CD8-positive, alpha-beta memory T cell (primary cell): ENCODE measurements around the gene DNAJB9. TPM values are rescaled to one million over a fixed set of nuclear protein-coding genes. Genes with fewer than 3 reads are reported as not detected.
"Not testable (repeated sequence)": the region's sequence is repeated elsewhere in the genome, so short reads cannot be mapped to it uniquely, and the experiment has no call there.

ENCODE experiments used
- CTCF ChIA-PET: fragments of 350-600 bp; sonication (Branson Sonifier 250); formaldehyde crosslinking; loops from one replicate; lab custom pipeline; 2021; ENCODE audit warnings: antibody characterized with exemption; lab: Charles Lee
- POLR2A ChIA-PET: fragments of 350-600 bp; sonication (Branson Sonifier 250); formaldehyde crosslinking; loops from one replicate; lab custom pipeline; 2021; ENCODE audit warnings: antibody characterized with exemption; lab: Charles Lee
- DNase-seq, 5 donors: peaks; one replicate each; pipeline versions ENCODE4 v3.0.0 to v3.0.0-alpha.2; 2020 to 2022; ENCODE audit warnings: mixed read lengths in 1 of 5
- H3K27ac ChIP-seq: one replicate; pipeline ENCODE4 v1.7.0; 2013; ENCODE audit warnings: low read depth, mild to moderate bottlenecking, low read length, moderate library complexity
- H3K27me3 ChIP-seq: 2 replicates; pipeline ENCODE4 v1.7.0; 2013; ENCODE audit warnings: low read length, mild to moderate bottlenecking; ENCODE audit not compliant: insufficient read depth, poor library complexity, severe bottlenecking
- H3K36me3 ChIP-seq: 2 replicates; pipeline ENCODE4 v1.7.0; 2013; ENCODE audit warnings: mild to moderate bottlenecking, low read length, moderate library complexity; ENCODE audit not compliant: insufficient read depth
- H3K4me1 ChIP-seq: 2 replicates; pipeline ENCODE4 v1.7.0; 2013; ENCODE audit warnings: mild to moderate bottlenecking, low read length, moderate library complexity; ENCODE audit not compliant: insufficient read depth
- H3K4me3 ChIP-seq: 2 replicates; pipeline ENCODE4 v1.7.0; 2013; ENCODE audit warnings: mild to moderate bottlenecking, low read length
- H3K9me3 ChIP-seq: 2 replicates; pipeline ENCODE4 v1.7.0; 2013; ENCODE audit warnings: mild to moderate bottlenecking, low read length
- H3K27ac Mint-ChIP-seq, 8 donors: one replicate each; pipeline ENCODE4 v1.8.0; 2020 to 2021; ENCODE audit warnings: mixed read lengths in 8 of 8, mild to moderate bottlenecking in 6 of 8, inconsistent platforms in 3 of 8, moderate library complexity in 3 of 8
- H3K27me3 Mint-ChIP-seq, 2 donors: one replicate each; pipeline ENCODE4 v1.8.0; 2020 to 2021; ENCODE audit warnings: mixed read lengths in 2 of 2, mild to moderate bottlenecking in 1 of 2, moderate library complexity in 1 of 2
- H3K36me3 Mint-ChIP-seq, 3 donors: one replicate each; pipeline ENCODE4 v1.8.0; 2020 to 2021; ENCODE audit warnings: mixed read lengths in 3 of 3, inconsistent platforms in 1 of 3, mild to moderate bottlenecking in 1 of 3
- H3K4me1 Mint-ChIP-seq, 3 donors: one replicate each; pipeline ENCODE4 v1.8.0; 2020 to 2021; ENCODE audit warnings: mixed read lengths in 3 of 3, inconsistent platforms in 1 of 3, mild to moderate bottlenecking in 1 of 3
- H3K4me3 Mint-ChIP-seq, 7 donors: one replicate each; pipeline ENCODE4 v1.8.0; 2020 to 2021; ENCODE audit warnings: mixed read lengths in 7 of 7, mild to moderate bottlenecking in 6 of 7, moderate library complexity in 4 of 7, inconsistent platforms in 2 of 7
- H3K9me3 Mint-ChIP-seq, 5 donors: one replicate each; pipeline ENCODE4 v1.8.0; 2020 to 2022; ENCODE audit warnings: mixed read lengths in 5 of 5, mild to moderate bottlenecking in 3 of 5, moderate library complexity in 2 of 5, inconsistent platforms in 1 of 5
- polyA plus RNA-seq: library from polyadenylated mRNA; unstranded; fragments of 300-500 nt; fragmentation: Illumina TruSeq; gene quantifications from one replicate; pipeline ENCODE4 v1.2.3, GENCODE V29; 2021
- total RNA-seq, 2 experiments: library from RNA; stranded (reverse); gene quantifications; one replicate each; pipeline ENCODE4 v1.2.3, GENCODE V29; 2021

Gene DNAJB9
- total and polyA plus RNA-seq, 3 experiments from 2014 or later: 10.1 to 37.5 (median 12.0) TPM

GRCh38 chr7:108548141-108548896 is 21.4 kb upstream of the DNAJB9 start:
- H3K4me3 Mint-ChIP-seq, H3K4me1 Mint-ChIP-seq, DNase-seq, H3K27ac Mint-ChIP-seq, H3K4me3 ChIP-seq, H3K36me3 Mint-ChIP-seq, POLR2A ChIA-PET, CTCF ChIA-PET, H3K27me3 Mint-ChIP-seq, H3K36me3 ChIP-seq, H3K9me3 Mint-ChIP-seq, H3K9me3 ChIP-seq, H3K27ac ChIP-seq, H3K27me3 ChIP-seq, H3K4me1 ChIP-seq: not testable (repeated sequence)

GRCh38 chr7:108556665-108557064 is 13.0 kb upstream of the DNAJB9 start:
- CTCF ChIA-PET, H3K36me3 ChIP-seq, H3K4me1 Mint-ChIP-seq, H3K4me3 ChIP-seq, POLR2A ChIA-PET, H3K4me1 ChIP-seq, H3K4me3 Mint-ChIP-seq, H3K27me3 ChIP-seq, H3K27me3 Mint-ChIP-seq, DNase-seq, H3K27ac ChIP-seq, H3K27ac Mint-ChIP-seq: not testable (repeated sequence)
- Mint-ChIP-seq H3K9me3 (peaks cover 0 to 25% (median 16%) of the 10 kb centered on the region in 5 donors), H3K36me3 (peaks cover 16 to 43% (median 20%) of the 10 kb centered on the region in 3 donors)
- H3K9me3 ChIP-seq: peaks cover 14% of the 10 kb centered on the region

DNA sequence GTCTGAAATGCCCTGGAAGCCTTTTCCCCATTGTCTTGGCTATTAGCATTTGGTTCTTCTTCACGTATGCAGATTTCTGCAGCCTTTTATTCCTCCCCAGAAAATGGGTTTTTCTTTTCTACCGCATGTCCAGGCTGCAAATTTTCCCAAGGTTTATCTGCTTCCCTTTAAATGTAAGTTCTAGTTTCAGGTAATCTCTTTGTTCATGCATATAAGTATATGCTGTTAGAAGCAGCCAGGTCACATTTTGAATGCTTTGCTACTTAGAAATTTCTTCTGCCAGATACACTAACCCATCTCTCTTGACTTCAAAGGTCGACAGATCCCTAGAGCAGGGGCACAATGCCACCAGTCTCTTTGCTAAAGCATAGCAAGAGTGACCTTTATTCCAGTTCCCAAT is 12.5 kb upstream of the DNAJB9 start:
- Histone ChIP-seq H3K9me3 (peaks cover 14% of the 10 kb centered on the region), H3K27me3 (no peaks in the 10 kb centered on the region), H3K4me1 (no peaks in the 10 kb centered on the region), H3K4me3 (no peak overlapping the region), H3K36me3 (no peaks in the 10 kb centered on the region), H3K27ac (no peak overlapping the region)
- no peak for DNase-seq
- peak overlapping the region in 1 of 8 donors; percentile 8 for H3K27ac Mint-ChIP-seq
- peaks cover 5 to 6% (median 6%) of the 10 kb centered on the region in 3 donors for H3K4me1 Mint-ChIP-seq
- H3K27me3 Mint-ChIP-seq: no peaks in the 10 kb centered on the region
- ChIA-PET CTCF (no interaction called here), POLR2A (no interaction called here)
- H3K36me3 Mint-ChIP-seq: peaks cover 17 to 42% (median 22%) of the 10 kb centered on the region in 3 donors
- H3K9me3 Mint-ChIP-seq: peaks cover 0 to 26% (median 16%) of the 10 kb centered on the region in 5 donors
- H3K4me3 Mint-ChIP-seq: peak overlapping the region in 1 of 7 donors; percentile 15

DNA sequence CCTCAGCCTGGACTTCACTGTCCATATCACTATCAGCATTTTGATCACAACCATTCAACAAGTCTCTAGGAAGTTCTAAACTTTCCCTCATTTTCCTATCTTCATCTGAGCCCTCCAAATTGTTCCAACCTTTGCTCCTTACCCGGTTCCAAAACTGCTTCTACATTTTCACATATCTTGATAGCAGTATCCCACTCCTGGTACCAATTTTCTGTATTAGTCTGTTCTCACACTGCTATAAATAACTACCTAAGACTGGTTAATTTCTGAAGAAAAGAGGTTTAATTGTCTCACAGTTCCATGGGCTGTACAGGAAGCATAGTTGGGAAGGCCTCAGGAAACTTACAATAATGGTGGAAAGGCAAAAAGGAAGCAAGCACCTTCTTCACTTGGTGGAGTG is 12.1 kb upstream of the DNAJB9 start:
- H3K27ac ChIP-seq: no peak overlapping the region
- no peaks in the 10 kb centered on the region for H3K36me3 ChIP-seq
- POLR2A ChIA-PET: no interaction called here
- no peak for DNase-seq
- CTCF ChIA-PET: no interaction called here
- peak overlapping the region in 1 of 7 donors; percentile 15 for H3K4me3 Mint-ChIP-seq
- H3K27ac Mint-ChIP-seq: peak overlapping the region in 1 of 8 donors; percentile 8
- no peaks in the 10 kb centered on the region for H3K4me1 ChIP-seq
- peaks cover 14% of the 10 kb centered on the region for H3K9me3 ChIP-seq
- no peaks in the 10 kb centered on the region for H3K27me3 ChIP-seq
- H3K4me3 ChIP-seq: no peak overlapping the region
- H3K27me3 Mint-ChIP-seq: no peaks in the 10 kb centered on the region
- peaks cover 0 to 26% (median 16%) of the 10 kb centered on the region in 5 donors for H3K9me3 Mint-ChIP-seq
- H3K4me1 Mint-ChIP-seq: peaks cover 5 to 6% (median 6%) of the 10 kb centered on the region in 3 donors
- H3K36me3 Mint-ChIP-seq: peaks cover 19 to 39% (median 22%) of the 10 kb centered on the region in 3 donors

GRCh38 chr7:108559253-108559652 is 10.4 kb upstream of the DNAJB9 start:
- ChIA-PET CTCF (interaction anchor here (1.7 kb wide), 1 partner anchor 10 kb away, joined by 3 read pairs; the partner anchor contains the start of genes DNAJB9 and THAP5), POLR2A (interaction anchor here (1.5 kb wide), 1 partner anchor 11 kb away, joined by 4 read pairs; the partner anchor contains the start of genes DNAJB9 and THAP5)
- Histone ChIP-seq H3K4me3 (no peak overlapping the region), H3K4me1 (no peaks in the 10 kb centered on the region), H3K9me3 (peaks cover 14% of the 10 kb centered on the region), H3K27me3 (no peaks in the 10 kb centered on the region), H3K36me3 (no peaks in the 10 kb centered on the region), H3K27ac (no peak overlapping the region)
- H3K27me3 Mint-ChIP-seq: no peaks in the 10 kb centered on the region
- peaks cover 5 to 6% (median 6%) of the 10 kb centered on the region in 3 donors for H3K4me1 Mint-ChIP-seq
- no peak for DNase-seq
- peaks cover 0 to 26% (median 16%) of the 10 kb centered on the region in 5 donors for H3K9me3 Mint-ChIP-seq
- no peak overlapping the region for H3K27ac Mint-ChIP-seq
- H3K36me3 Mint-ChIP-seq: peaks cover 19 to 41% (median 26%) of the 10 kb centered on the region in 3 donors
- no peak overlapping the region for H3K4me3 Mint-ChIP-seq

DNA sequence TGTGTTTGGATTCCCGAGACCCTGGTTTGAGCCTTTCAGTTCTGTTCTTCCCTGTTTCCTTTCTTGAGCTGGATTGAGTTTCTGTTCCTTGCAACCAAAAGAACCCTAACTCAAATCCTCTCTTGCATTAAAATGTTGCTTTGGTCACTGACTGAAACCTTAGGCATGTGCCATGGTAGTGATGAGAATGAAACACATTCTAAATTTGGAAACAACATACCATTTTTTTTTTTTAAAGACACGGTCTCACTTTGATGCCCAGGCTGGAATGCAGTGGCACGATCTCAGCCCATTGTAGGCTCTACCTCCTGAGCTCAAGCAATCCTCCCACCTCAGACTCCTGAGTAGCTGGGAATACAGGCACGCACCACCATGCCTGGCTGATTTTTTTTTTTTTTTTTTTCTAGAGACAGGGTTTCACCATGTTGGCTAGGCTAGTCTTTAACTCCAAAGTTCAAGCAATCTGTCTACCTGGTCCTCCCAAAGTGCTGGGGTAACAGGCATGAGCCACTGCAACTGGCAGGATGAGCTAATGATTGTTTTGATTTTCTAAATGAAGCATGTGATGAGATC is 8.5 kb upstream of the DNAJB9 start:
- H3K4me3 Mint-ChIP-seq: no peak overlapping the region
- ChIA-PET POLR2A (no interaction called here), CTCF (interaction anchor here (1.7 kb wide), 1 partner anchor 9 kb away, joined by 3 read pairs; the partner anchor contains the start of genes DNAJB9 and THAP5)
- Histone ChIP-seq H3K9me3 (peaks cover 14% of the 10 kb centered on the region), H3K4me1 (no peaks in the 10 kb centered on the region), H3K27ac (no peak overlapping the region), H3K4me3 (no peak overlapping the region), H3K27me3 (no peaks in the 10 kb centered on the region), H3K36me3 (no peaks in the 10 kb centered on the region)
- H3K4me1 Mint-ChIP-seq: peaks cover 12 to 15% (median 13%) of the 10 kb centered on the region in 3 donors
- peaks cover 0 to 1% of the 10 kb centered on the region in 2 donors for H3K27me3 Mint-ChIP-seq
- no peak for DNase-seq
- H3K36me3 Mint-ChIP-seq: peaks cover 21 to 49% (median 41%) of the 10 kb centered on the region in 3 donors
- H3K9me3 Mint-ChIP-seq: peaks cover 0 to 21% (median 12%) of the 10 kb centered on the region in 5 donors
- H3K27ac Mint-ChIP-seq: peak overlapping the region in 3 of 8 donors; percentile 37 to 50 (median 48)

- H3K27ac ChIP-seq: no peak overlapping the region
- Mint-ChIP-seq H3K27me3 (peaks cover 0 to 5% of the 10 kb centered on the region in 2 donors), H3K9me3 (peaks cover 0 to 4% (median 0%) of the 10 kb centered on the region in 5 donors), H3K27ac (peak overlapping the region in 4 of 8 donors; percentile 58 to 82 (median 66)), H3K4me3 (no peak overlapping the region), H3K36me3 (peaks cover 12 to 47% (median 25%) of the 10 kb centered on the region in 3 donors), H3K4me1 (peaks cover 37 to 49% (median 47%) of the 10 kb centered on the region in 3 donors)
- DNase-seq: no peak
- H3K4me3 ChIP-seq: no peak overlapping the region
- CTCF ChIA-PET: no interaction called here
- no peaks in the 10 kb centered on the region for H3K27me3 ChIP-seq
- no peaks in the 10 kb centered on the region for H3K9me3 ChIP-seq
- H3K36me3 ChIP-seq: no peaks in the 10 kb centered on the region
- H3K4me1 ChIP-seq: peaks cover 25% of the 10 kb centered on the region
- POLR2A ChIA-PET: interaction anchor here (0.6 kb wide), 1 partner anchor 65 kb away, joined by 3 read pairs; no protein-coding TSS in a partner anchor
These were observed 3.7 kb upstream of the DNAJB9 start for GRCh38 chr7:108565987-108566386.
